ENCODE data around the gene GJC2. TPM values are rescaled to one million over a fixed set of nuclear protein-coding genes. Genes with fewer than 3 reads are reported as not detected.

GJC2 gene
- total RNA-seq, 1 donor: 1.4 TPM

- H4K20me1 ChIP-seq (ENCODE audit: insufficient read depth, low read length): peaks cover 65% of the 10 kb centered on the region
- H3K27me3 ChIP-seq (ENCODE audit: insufficient read depth, low read length): no peaks in the 10 kb centered on the region
- no peaks in the 10 kb centered on the region for H3K9me3 ChIP-seq (ENCODE audit: low read depth, low read length)
- H3K79me2 ChIP-seq (ENCODE audit: insufficient read depth, low read length): peaks cover 86% of the 10 kb centered on the region
- no peak for TF ChIP-seq CTCF (IDR thresholded peaks at IDR 0.05; ENCODE audit: extremely low read depth, low read depth, low read length)
- peaks cover 8% of the 10 kb centered on the region for H3K36me3 ChIP-seq (ENCODE audit: insufficient read depth, low read length)
- H2AFZ ChIP-seq (ENCODE audit: low read length): no peak overlapping the region
- peak; percentile 84 for DNase-seq (ENCODE audit: insufficient read length, low spot score, missing footprints)
- H3K4me1 ChIP-seq (ENCODE audit: insufficient read depth, low read length): peaks cover 27% of the 10 kb centered on the region
- no peak overlapping the region for H3K27ac ChIP-seq (ENCODE audit: low read depth, low read length)
- no peak overlapping the region for H3K4me2 ChIP-seq (ENCODE audit: insufficient read depth, low read length)
- no peak overlapping the region for H3K4me3 ChIP-seq (ENCODE audit: insufficient read depth, low read length)
Observed at GRCh38 chr1:228147151-228147693, 2.5 kb upstream of the GJC2 start.

- Histone ChIP-seq H4K20me1 (ENCODE audit: insufficient read depth, low read length) (peaks cover 60% of the 10 kb centered on the region), H3K9me3 (ENCODE audit: low read depth, low read length) (no peaks in the 10 kb centered on the region), H3K36me3 (ENCODE audit: insufficient read depth, low read length) (peaks cover 4% of the 10 kb centered on the region), H3K27me3 (ENCODE audit: insufficient read depth, low read length) (no peaks in the 10 kb centered on the region), H3K4me2 (ENCODE audit: insufficient read depth, low read length) (no peak overlapping the region), H2AFZ (ENCODE audit: low read length) (no peak overlapping the region), H3K4me3 (ENCODE audit: insufficient read depth, low read length) (no peak overlapping the region), H3K27ac (ENCODE audit: low read depth, low read length) (no peak overlapping the region), H3K79me2 (ENCODE audit: insufficient read depth, low read length) (peaks cover 81% of the 10 kb centered on the region), H3K4me1 (ENCODE audit: insufficient read depth, low read length) (peaks cover 22% of the 10 kb centered on the region)
- TF ChIP-seq CTCF (IDR thresholded peaks at IDR 0.05; ENCODE audit: extremely low read depth, low read depth, low read length): no peak
- DNase-seq (ENCODE audit: insufficient read length, low spot score, missing footprints): peak; percentile 83
Observed at GRCh38 chr1:228147768-228148167, 2.0 kb upstream of the GJC2 start.

- Histone ChIP-seq H3K27ac (ENCODE audit: low read depth, low read length) (no peak overlapping the region), H3K27me3 (ENCODE audit: insufficient read depth, low read length) (no peaks in the 10 kb centered on the region), H2AFZ (ENCODE audit: low read length) (no peak overlapping the region), H3K79me2 (ENCODE audit: insufficient read depth, low read length) (peaks cover 75% of the 10 kb centered on the region), H3K4me3 (ENCODE audit: insufficient read depth, low read length) (no peak overlapping the region), H4K20me1 (ENCODE audit: insufficient read depth, low read length) (peaks cover 54% of the 10 kb centered on the region), H3K4me1 (ENCODE audit: insufficient read depth, low read length) (peaks cover 19% of the 10 kb centered on the region), H3K4me2 (ENCODE audit: insufficient read depth, low read length) (no peak overlapping the region), H3K9me3 (ENCODE audit: low read depth, low read length) (no peaks in the 10 kb centered on the region), H3K36me3 (ENCODE audit: insufficient read depth, low read length) (peaks cover 4% of the 10 kb centered on the region)
- TF ChIP-seq CTCF (IDR thresholded peaks at IDR 0.05; ENCODE audit: extremely low read depth, low read depth, low read length): no peak
- peak; percentile 75 for DNase-seq (ENCODE audit: insufficient read length, low spot score, missing footprints)
Observed at GRCh38 chr1:228148196-228148861, 1.4 kb upstream of the GJC2 start.

GRCh38 chr1:228148935-228149405, 760 bp upstream of the GJC2 start:
- Histone ChIP-seq H3K4me3 (ENCODE audit: insufficient read depth, low read length) (no peak overlapping the region), H4K20me1 (ENCODE audit: insufficient read depth, low read length) (peaks cover 48% of the 10 kb centered on the region), H2AFZ (ENCODE audit: low read length) (no peak overlapping the region), H3K36me3 (ENCODE audit: insufficient read depth, low read length) (peaks cover 4% of the 10 kb centered on the region), H3K4me1 (ENCODE audit: insufficient read depth, low read length) (peaks cover 19% of the 10 kb centered on the region), H3K4me2 (ENCODE audit: insufficient read depth, low read length) (no peak overlapping the region), H3K27me3 (ENCODE audit: insufficient read depth, low read length) (no peaks in the 10 kb centered on the region), H3K9me3 (ENCODE audit: low read depth, low read length) (no peaks in the 10 kb centered on the region), H3K79me2 (ENCODE audit: insufficient read depth, low read length) (peaks cover 69% of the 10 kb centered on the region), H3K27ac (ENCODE audit: low read depth, low read length) (no peak overlapping the region)
- DNase-seq (ENCODE audit: insufficient read length, low spot score, missing footprints): peak; percentile 77
- no peak for TF ChIP-seq CTCF (IDR thresholded peaks at IDR 0.05; ENCODE audit: extremely low read depth, low read depth, low read length)

All from osteoblast (primary cell).